Right kidney (tissue), 1 donor: ENCODE measurements around the gene SYT2.
"Not testable (repeated sequence)": the region's sequence is repeated elsewhere in the genome, so short reads cannot be mapped to it uniquely, and the experiment has no call there.

ENCODE experiments used
- DNase-seq: peaks from one replicate; pipeline ENCODE4 v3.0.0-alpha.2; 2016

SYT2 gene

GRCh38 chr1:202542415-202542814 is 167.8 kb downstream of the SYT2 start:
- DNase-seq, result not testable (repeated sequence)

GRCh38 chr1:202540858-202541257 is 169.4 kb downstream of the SYT2 start:
- not testable (repeated sequence) for DNase-seq
